GM10266 (cell line): ENCODE data around the gene SIK1.

Experiments
- DNase-seq: peaks from one replicate; pipeline ENCODE4 v3.0.0; 2012; ENCODE audit errors: extremely low spot score
- CTCF ChIP-seq: IDR thresholded peaks from 2 replicates; pipeline ENCODE4 v1.5.1; 2012; ENCODE audit warnings: mild to moderate bottlenecking, low read depth; ENCODE audit not compliant: control insufficient read depth, insufficient read depth; ENCODE audit errors: missing control alignments

The SIK1 gene

GRCh38 chr21:43374228-43374885 is 52.6 kb downstream of the SIK1 start:
- DNase-seq: no peak

GRCh38 chr21:43373362-43374227 is 53.3 kb downstream of the SIK1 start:
- TF ChIP-seq CTCF: no peak
- DNase-seq: no peak

More at GRCh38 chr21:43374228-43374885, 52.6 kb downstream of the SIK1 start:
- no peak for TF ChIP-seq CTCF

- no peak for TF ChIP-seq CTCF
- DNase-seq: no peak
Observed at GRCh38 chr21:43372663-43373361, 54.1 kb downstream of the SIK1 start.

GRCh38 chr21:43371786-43372185 is 55.1 kb downstream of the SIK1 start:
- no peak for DNase-seq
- TF ChIP-seq CTCF: no peak

GRCh38 chr21:43370888-43371570 is 55.9 kb downstream of the SIK1 start:
- no peak for DNase-seq
- no peak for TF ChIP-seq CTCF

- no peak for DNase-seq
- no peak for TF ChIP-seq CTCF
Observed at GRCh38 chr21:43370091-43370658, 56.8 kb downstream of the SIK1 start.
